GM10266 (cell line): ENCODE results near the gene APBB1.

Source experiments
- DNase-seq: peaks from one replicate; pipeline ENCODE4 v3.0.0; 2012; ENCODE audit errors: extremely low spot score
- TF ChIP-seq, protein P1 (sequence below): IDR thresholded peaks from 2 replicates; pipeline ENCODE4 v1.5.1; 2012; ENCODE audit warnings: mild to moderate bottlenecking, low read depth; ENCODE audit not compliant: control insufficient read depth, insufficient read depth; ENCODE audit errors: missing control alignments

Gene APBB1

DNA sequence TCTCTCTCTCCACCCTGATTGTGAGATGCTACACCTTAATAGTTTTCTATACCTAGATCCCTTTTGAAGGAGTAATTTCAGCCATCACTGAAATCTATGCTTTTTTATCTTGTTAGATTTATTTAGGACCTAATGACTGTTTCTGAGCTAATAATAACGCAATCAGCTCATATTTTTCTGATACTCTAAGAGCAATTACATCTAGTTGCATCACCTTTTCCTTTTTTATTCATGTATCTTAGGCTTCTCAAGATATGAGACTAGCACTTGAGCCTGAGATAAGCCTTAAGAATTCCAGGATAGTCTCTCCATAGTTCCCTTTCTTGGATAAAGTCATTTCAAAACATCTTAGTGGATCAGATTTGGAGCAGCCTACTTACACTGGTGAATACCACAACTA is 73.5 kb downstream of the APBB1 start:
- DNase-seq = no peak
- TF ChIP-seq, protein P1, sequence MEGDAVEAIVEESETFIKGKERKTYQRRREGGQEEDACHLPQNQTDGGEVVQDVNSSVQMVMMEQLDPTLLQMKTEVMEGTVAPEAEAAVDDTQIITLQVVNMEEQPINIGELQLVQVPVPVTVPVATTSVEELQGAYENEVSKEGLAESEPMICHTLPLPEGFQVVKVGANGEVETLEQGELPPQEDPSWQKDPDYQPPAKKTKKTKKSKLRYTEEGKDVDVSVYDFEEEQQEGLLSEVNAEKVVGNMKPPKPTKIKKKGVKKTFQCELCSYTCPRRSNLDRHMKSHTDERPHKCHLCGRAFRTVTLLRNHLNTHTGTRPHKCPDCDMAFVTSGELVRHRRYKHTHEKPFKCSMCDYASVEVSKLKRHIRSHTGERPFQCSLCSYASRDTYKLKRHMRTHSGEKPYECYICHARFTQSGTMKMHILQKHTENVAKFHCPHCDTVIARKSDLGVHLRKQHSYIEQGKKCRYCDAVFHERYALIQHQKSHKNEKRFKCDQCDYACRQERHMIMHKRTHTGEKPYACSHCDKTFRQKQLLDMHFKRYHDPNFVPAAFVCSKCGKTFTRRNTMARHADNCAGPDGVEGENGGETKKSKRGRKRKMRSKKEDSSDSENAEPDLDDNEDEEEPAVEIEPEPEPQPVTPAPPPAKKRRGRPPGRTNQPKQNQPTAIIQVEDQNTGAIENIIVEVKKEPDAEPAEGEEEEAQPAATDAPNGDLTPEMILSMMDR = no peak
